Fibroblast of pulmonary artery (primary cell): ENCODE results near the gene ZNF18.
A peak's percentile ranks its signal among the peaks of the same experiment; 100 is the strongest.

Source experiments
- DNase-seq: peaks from one replicate; pipeline ENCODE4 v3.0.0-alpha.2; 2010; ENCODE audit warnings: low read depth
- H3K4me3 ChIP-seq: replicated peaks from 2 replicates; pipeline ENCODE4 v1.5.1; 2011; ENCODE audit warnings: low read depth, mild to moderate bottlenecking, control low read depth, low read length, moderate library complexity
- CTCF ChIP-seq: IDR thresholded peaks from 2 replicates; pipeline ENCODE4 v1.5.1; 2011; ENCODE audit warnings: mild to moderate bottlenecking, control low read depth, low read length, inconsistent platforms; ENCODE audit errors: missing control alignments

The ZNF18 gene

GRCh38 chr17:11997147-11997971, at the start of gene ZNF18:
TSS of gene ZNF18 (minus strand) at chr17:11997475. CDS start at chr17:11992829, 4,646 bp downstream.
- TF ChIP-seq CTCF: no peak
- peak within 1 kb of the TSS; percentile 94 for H3K4me3 ChIP-seq
- peak; percentile 94 for DNase-seq

- no peak overlapping the region for H3K4me3 ChIP-seq
- no peak for TF ChIP-seq CTCF
- no peak for DNase-seq
Measured at GRCh38 chr17:12046786-12047185, 49.5 kb upstream of the ZNF18 start.

- no peak overlapping the region for H3K4me3 ChIP-seq
- no peak for TF ChIP-seq CTCF
- DNase-seq: no peak
Measured at GRCh38 chr17:12043702-12044101, 46.4 kb upstream of the ZNF18 start.

- DNase-seq: peak; percentile 81
- TF ChIP-seq CTCF: no peak
- H3K4me3 ChIP-seq: peak overlapping the region; percentile 2
Measured at GRCh38 chr17:12041312-12041711, 44.0 kb upstream of the ZNF18 start.

- no peak for DNase-seq
- no peak for TF ChIP-seq CTCF
- H3K4me3 ChIP-seq: no peak overlapping the region
Measured at GRCh38 chr17:12040478-12040877, 43.2 kb upstream of the ZNF18 start.

- no peak overlapping the region for H3K4me3 ChIP-seq
- no peak for DNase-seq
- no peak for TF ChIP-seq CTCF
Measured at GRCh38 chr17:12037970-12038369, 40.7 kb upstream of the ZNF18 start.

- TF ChIP-seq CTCF: no peak
- no peak for DNase-seq
- H3K4me3 ChIP-seq: no peak overlapping the region
Measured at GRCh38 chr17:12035673-12036072, 38.4 kb upstream of the ZNF18 start.
